K562 (cell line): ENCODE data around the gene CSF2RB. TPM values are rescaled to one million over a fixed set of nuclear protein-coding genes. Genes with fewer than 3 reads are reported as not detected.
A peak's percentile ranks its signal among the peaks of the same experiment; 100 is the strongest.

Experiments
- ARID2 ChIP-seq: fragments of 450-650 bp; IDR thresholded peaks from 2 replicates; pipeline ENCODE4 v1.6.1; 2017; ENCODE audit warnings: antibody characterized with exemption, mild to moderate bottlenecking
- BHLHE40 ChIP-seq: IDR thresholded peaks from 2 replicates; pipeline ENCODE4 v1.6.1; 2011; ENCODE audit warnings: low read length, improper control_type of control experiment
- CHD7 ChIP-seq: fragments of 200-600 bp; sonication (generic); IDR thresholded peaks from one replicate; pipeline ENCODE4 v1.6.1; 2012; ENCODE audit warnings: mild to moderate bottlenecking, low read depth, low read length, inconsistent platforms
- DACH1 ChIP-seq: fragments of 450-650 bp; IDR thresholded peaks from 2 replicates; pipeline ENCODE4 v1.6.1; 2018; ENCODE audit not compliant: partially characterized antibody
- EP300 ChIP-seq: IDR thresholded peaks from 2 replicates; pipeline ENCODE4 v1.6.1; 2012; ENCODE audit warnings: low read length, improper control_type of control experiment
- FOXK1 ChIP-seq: sonication (generic); formaldehyde crosslinking; IDR thresholded peaks from 2 replicates; pipeline ENCODE4 v1.8.0; 2022; ENCODE audit warnings: missing genetic modification reagents, mild to moderate bottlenecking, borderline replicate concordance
- FOXM1 ChIP-seq, 2 experiments: fragments of 450-650 bp in 1 of 2; sonication (generic) in 1 of 2; formaldehyde crosslinking in 1 of 2; IDR thresholded peaks; 2 replicates each; pipeline versions ENCODE4 v1.6.1 to v1.9.0; 2017 to 2022; ENCODE audit warnings: low read depth in 2 of 2, mild to moderate bottlenecking in 2 of 2, missing genetic modification reagents in 1 of 2, moderate library complexity in 1 of 2
- L3MBTL2 ChIP-seq: fragments of 450-650 bp; IDR thresholded peaks from 2 replicates; pipeline ENCODE4 v1.6.1; 2016; ENCODE audit warnings: mild to moderate bottlenecking, moderate library complexity
- MCM3 ChIP-seq: fragments of 450-650 bp; IDR thresholded peaks from 2 replicates; pipeline ENCODE4 v1.6.1; 2016
- STAT5B ChIP-seq: fragments of 250-450 bp; sonication (Bioruptor Pico); IDR thresholded peaks from 2 replicates; pipeline ENCODE4 v1.8.0; 2021; ENCODE audit warnings: mild to moderate bottlenecking, inconsistent platforms
- TAL1 ChIP-seq: fragments of 450-650 bp; IDR thresholded peaks from 2 replicates; pipeline ENCODE4 v1.6.1; 2016; ENCODE audit warnings: mild to moderate bottlenecking
- TEAD2 ChIP-seq: fragments of 450-650 bp; IDR thresholded peaks from 2 replicates; pipeline ENCODE4 v1.6.1; 2016; ENCODE audit warnings: missing genetic modification characterization, control low read depth, missing compliant biosample characterization
- TFE3 ChIP-seq: fragments of 450-650 bp; formaldehyde crosslinking; IDR thresholded peaks from 2 replicates; pipeline ENCODE4 v1.4.0; 2020; ENCODE audit warnings: mild to moderate bottlenecking, mixed read lengths
- ZBED1 ChIP-seq: IDR thresholded peaks from 2 replicates; pipeline ENCODE4 v1.6.1; 2014
- polyA plus RNA-seq, 8 experiments: library from polyadenylated mRNA; depleted of rRNA in 4 of 8; stranded (reverse) in 5 of 8; unstranded in 3 of 8; fragments of >200 nt; fragmentation: Nextera tagmentation in 2 of 8; fragmentation: Illumina TruSeq in 1 of 8; extraction: Ambion mirVana in 2 of 8; extraction: Trizol in 1 of 8; gene quantifications; 2 replicates each; pipeline versions ENCODE4 v1.2.1 to v1.2.3, GENCODE V29; 2011 to 2014; ENCODE audit warnings: inconsistent platforms in 1 of 8, missing spikeins in 1 of 8
- total RNA-seq, 7 experiments: library from RNA; depleted of rRNA in 6 of 7; stranded (reverse); fragments of >200 nt in 6 of 7; fragmentation: Illumina TruSeq in 2 of 7; extraction: Trizol in 2 of 7; gene quantifications; 2 replicates each; pipeline versions ENCODE4 v1.2.1 to v1.2.3, GENCODE V29; 2011 to 2021; ENCODE audit warnings: low replicate concordance in 1 of 7

CSF2RB gene
- total and polyA plus RNA-seq, 9 of the 15 experiments (the other 6 are each of a cell fraction or from before 2014, with no cell fraction given), result 0.04 to 1.0 (median 0.36) TPM

GRCh38 chr22:36913427-36914389 is at the start of gene CSF2RB (continued):
- no peak for TF ChIP-seq CHD7
- no peak for TF ChIP-seq FOXK1 (CRISPR knock-in tag)
- 0 out of 2 replicates have a peak, but pooled peaks have one; percentile 15 for TF ChIP-seq L3MBTL2
- no peak for TF ChIP-seq TAL1
- TF ChIP-seq ARID2, result no peak
- no peak for TF ChIP-seq TEAD2 (tag)
- TF ChIP-seq EP300, result no peak
- TF ChIP-seq BHLHE40, result peak; percentile 84
- TF ChIP-seq DACH1, result no peak
- no peak for TF ChIP-seq ZBED1
- no peak for TF ChIP-seq MCM3
- TF ChIP-seq STAT5B (CRISPR knock-in tag), result no peak
- peak; percentile 89 for TF ChIP-seq TFE3 (CRISPR knock-in tag)
- TF ChIP-seq FOXM1 (IDR thresholded peaks at IDR 0.05; ENCODE audit: low read depth), result no peak
- TF ChIP-seq FOXM1 (CRISPR knock-in tag; IDR thresholded peaks at IDR 0.05; ENCODE audit: low read depth), result no peak
